ENCODE data around the gene RAC2. TPM values are rescaled to one million over a fixed set of nuclear protein-coding genes. Genes with fewer than 3 reads are reported as not detected.
A peak's percentile ranks its signal among the peaks of the same experiment; 100 is the strongest.

RAC2 gene
- polyA plus RNA-seq, 2 of the 4 experiments (the other 2 are of a cell fraction) = 0.05 TPM; not detected in 1

DNA sequence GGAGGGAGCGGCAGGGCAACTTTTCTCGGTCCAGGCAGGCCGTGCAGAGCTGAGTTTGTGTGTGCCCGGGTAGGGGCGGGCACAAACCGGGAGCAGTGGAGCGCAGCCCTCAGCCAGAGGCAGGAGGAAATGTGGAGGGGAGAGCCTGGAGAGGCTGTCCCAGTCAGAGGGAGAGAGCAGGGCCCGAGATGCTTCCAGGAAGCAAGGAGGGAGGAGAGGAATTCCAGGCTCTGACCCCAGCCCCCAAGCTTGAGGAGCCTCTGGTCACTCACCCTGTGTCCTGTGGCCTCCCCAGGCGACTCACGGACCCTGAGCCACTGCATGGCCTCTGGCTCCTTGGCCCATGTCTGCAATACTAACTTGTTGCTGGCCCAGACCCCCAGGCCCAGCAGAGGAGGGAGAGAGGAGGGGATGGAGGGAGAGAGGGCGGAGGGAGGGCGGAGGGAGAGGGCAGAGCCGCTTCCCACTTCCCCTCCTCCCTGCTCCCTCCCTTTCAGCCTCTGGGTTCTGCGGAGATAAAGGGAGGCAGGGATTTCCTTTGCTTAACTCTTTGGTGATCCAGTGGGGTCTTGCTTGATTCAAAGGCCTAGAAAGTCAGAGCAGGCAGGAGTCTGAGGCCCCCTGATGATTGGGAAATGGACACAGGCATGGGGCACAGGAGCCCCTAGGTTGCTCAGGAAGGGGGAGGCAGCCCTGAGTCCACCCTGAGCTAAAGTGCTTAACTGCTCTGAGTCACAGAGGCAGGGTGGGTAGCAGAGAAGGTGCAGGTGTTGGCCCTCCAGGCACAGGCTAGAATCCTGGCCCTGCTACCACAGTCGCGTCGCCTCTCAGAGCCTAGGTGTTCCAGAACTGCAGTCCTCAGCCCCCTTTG is 55.9 kb downstream of the RAC2 start, which contains the start of gene C1QTNF6:
TSS of gene C1QTNF6 (minus strand) at position 357 of the 871 bp plus-strand sequence. CDS start at position 323, 34 bp downstream.
- Histone ChIP-seq H3K4me2 (peak within 1 kb of the TSS; percentile 96), H3K4me3 (peak within 1 kb of the TSS; percentile 60), H3K27ac (peak within 1 kb of the TSS; percentile 99 to 100), H3K4me1 (peaks cover 82% of the 10 kb centered on the region), H3K9me3 (no peaks in the 10 kb centered on the region)
- peak in 1 of 2 experiments; percentile 54 for DNase-seq (ENCODE audit: low read depth in 1 of 2, low spot score in 1 of 2)
- 0% methylated on average over 6 of the region's 17 CpGs for WGBS (ENCODE audit: missing lambda C conversion rate)
- no peak for TF ChIP-seq TP53 (CRISPR knock-in tag; IDR thresholded peaks at IDR 0.05)
- TF ChIP-seq, protein P1, sequence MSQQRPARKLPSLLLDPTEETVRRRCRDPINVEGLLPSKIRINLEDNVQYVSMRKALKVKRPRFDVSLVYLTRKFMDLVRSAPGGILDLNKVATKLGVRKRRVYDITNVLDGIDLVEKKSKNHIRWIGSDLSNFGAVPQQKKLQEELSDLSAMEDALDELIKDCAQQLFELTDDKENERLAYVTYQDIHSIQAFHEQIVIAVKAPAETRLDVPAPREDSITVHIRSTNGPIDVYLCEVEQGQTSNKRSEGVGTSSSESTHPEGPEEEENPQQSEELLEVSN (IDR thresholded peaks at IDR 0.05; ENCODE audit: borderline replicate concordance, low read depth) = no peak
- no peak for TF ChIP-seq REST (IDR thresholded peaks at IDR 0.05)
- peak; percentile 18 for TF ChIP-seq POLR2A (IDR thresholded peaks at IDR 0.05; ENCODE audit: low read length)
- TF ChIP-seq CEBPB (IDR thresholded peaks at IDR 0.05) = no peak
- no peak for TF ChIP-seq HOXB13 (CRISPR knock-in tag; IDR thresholded peaks at IDR 0.05; ENCODE audit: low read depth)
- no peak for TF ChIP-seq CBX2 (IDR thresholded peaks at IDR 0.05; ENCODE audit: borderline replicate concordance, low read depth)
- TF ChIP-seq, protein P2, sequence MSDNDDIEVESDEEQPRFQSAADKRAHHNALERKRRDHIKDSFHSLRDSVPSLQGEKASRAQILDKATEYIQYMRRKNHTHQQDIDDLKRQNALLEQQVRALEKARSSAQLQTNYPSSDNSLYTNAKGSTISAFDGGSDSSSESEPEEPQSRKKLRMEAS (IDR thresholded peaks at IDR 0.05) = peak; percentile 16; the same call in 1 of the 2 replicates
- peak; percentile 69 to 77 for ATAC-seq
- POLR2A ChIA-PET = interaction anchor here (1.1 to 2.0 kb wide), 3 partner anchors 10 to 21 kb away, joined by 3 to 9 read pairs (median 9); no protein-coding TSS in a partner anchor
- CTCF ChIA-PET = interaction anchor here (0.6 to 2.1 kb wide), 5 partner anchors 9 to 21 kb away, joined by 3 to 15 read pairs (median 6); no protein-coding TSS in a partner anchor
- no peak for FAIRE-seq

DNA sequence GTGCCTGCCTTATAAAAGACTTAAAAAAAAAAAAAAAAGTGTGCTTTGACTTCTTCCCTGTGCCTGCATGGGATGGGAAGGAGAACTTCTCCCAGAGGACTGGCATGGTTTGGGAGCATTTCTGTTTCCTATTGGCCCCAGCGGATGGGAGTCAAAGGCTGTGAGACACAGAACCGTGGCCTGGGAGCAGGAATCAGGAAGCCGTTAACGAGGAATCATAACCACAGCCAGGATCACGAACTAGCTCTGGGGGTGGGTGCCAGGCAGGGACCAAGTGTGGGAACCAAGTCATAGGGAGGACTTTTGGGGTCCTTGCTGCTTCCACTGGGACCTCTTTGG is 56.5 kb downstream of the RAC2 start:
- peak in 1 of 2 experiments; percentile 25 for DNase-seq (ENCODE audit: low read depth in 1 of 2, low spot score in 1 of 2)
- no peaks in the 10 kb centered on the region for H3K9me3 ChIP-seq
- FAIRE-seq = no peak
- POLR2A ChIA-PET = interaction anchor here (1.1 to 2.0 kb wide), 3 partner anchors 10 to 21 kb away, joined by 3 to 9 read pairs (median 9); no protein-coding TSS in a partner anchor
- TF ChIP-seq CHD2 (IDR thresholded peaks at IDR 0.05; ENCODE audit: low read length, partially characterized antibody) = no peak
- TF ChIP-seq, protein P2 (IDR thresholded peaks at IDR 0.05) = peak; percentile 19; the same call in 1 of the 2 replicates
- WGBS (ENCODE audit: missing lambda C conversion rate) = 4% methylated on average over 5 of the region's 5 CpGs
- H3K4me2 ChIP-seq = peak overlapping the region; percentile 96
- peaks cover 76% of the 10 kb centered on the region for H3K4me1 ChIP-seq
- ATAC-seq = peak; percentile 39 to 52; a peak in 4 of 6 replicates
- CTCF ChIA-PET = interaction anchor here (0.6 to 2.1 kb wide), 5 partner anchors 10 to 20 kb away, joined by 3 to 15 read pairs (median 6); no protein-coding TSS in a partner anchor
- peak overlapping the region; percentile 60 for H3K4me3 ChIP-seq
- H3K27ac ChIP-seq = peak overlapping the region; percentile 99 to 100

- H3K9me3 ChIP-seq = no peaks in the 10 kb centered on the region
- H3K4me3 ChIP-seq = peak overlapping the region; percentile 60
- TF ChIP-seq KDM1A (IDR thresholded peaks at IDR 0.05; ENCODE audit: low read depth) (0 out of 2 replicates have a peak, but pooled peaks have one; percentile 52), JUN (IDR thresholded peaks at IDR 0.05) (peak; percentile 15 to 63; a peak in 1 of 5 replicates), ZFP36 (IDR thresholded peaks at IDR 0.05; ENCODE audit: borderline replicate concordance, partially characterized antibody) (peak; percentile 90), REST (IDR thresholded peaks at IDR 0.05) (no peak)
- TF ChIP-seq, protein P3, sequence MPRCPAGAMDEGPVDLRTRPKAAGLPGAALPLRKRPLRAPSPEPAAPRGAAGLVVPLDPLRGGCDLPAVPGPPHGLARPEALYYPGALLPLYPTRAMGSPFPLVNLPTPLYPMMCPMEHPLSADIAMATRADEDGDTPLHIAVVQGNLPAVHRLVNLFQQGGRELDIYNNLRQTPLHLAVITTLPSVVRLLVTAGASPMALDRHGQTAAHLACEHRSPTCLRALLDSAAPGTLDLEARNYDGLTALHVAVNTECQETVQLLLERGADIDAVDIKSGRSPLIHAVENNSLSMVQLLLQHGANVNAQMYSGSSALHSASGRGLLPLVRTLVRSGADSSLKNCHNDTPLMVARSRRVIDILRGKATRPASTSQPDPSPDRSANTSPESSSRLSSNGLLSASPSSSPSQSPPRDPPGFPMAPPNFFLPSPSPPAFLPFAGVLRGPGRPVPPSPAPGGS (IDR thresholded peaks at IDR 0.05) = 0 out of 3 replicates have a peak, but pooled peaks have one; percentile 8
- ChIA-PET CTCF (interaction anchor here (0.6 to 2.1 kb wide), 6 partner anchors 9 to 20 kb away, joined by 3 to 15 read pairs (median 4); no protein-coding TSS in a partner anchor), POLR2A (interaction anchor here (1.1 to 2.0 kb wide), 3 partner anchors 11 to 20 kb away, joined by 3 to 9 read pairs (median 9); no protein-coding TSS in a partner anchor)
- DNase-seq (ENCODE audit: low read depth in 1 of 2, low spot score in 1 of 2) = peak in 1 of 2 experiments; percentile 36
- H3K4me1 ChIP-seq = peaks cover 71% of the 10 kb centered on the region
- 33% methylated on average over 4 of the region's 4 CpGs for WGBS (ENCODE audit: missing lambda C conversion rate)
- peak overlapping the region; percentile 99 to 100 for H3K27ac ChIP-seq
- FAIRE-seq = no peak
- ATAC-seq = peak in 1 of 2 experiments; percentile 38; a peak in 3 of 6 replicates
- peak overlapping the region; percentile 96 for H3K4me2 ChIP-seq
Measured at GRCh38 chr22:37186997-37187522, 57.0 kb downstream of the RAC2 start.
